ENCODE measurements around the gene RNF10.
"Not testable (repeated sequence)": the region's sequence is repeated elsewhere in the genome, so short reads cannot be mapped to it uniquely, and the experiment has no call there.

The RNF10 gene

GRCh38 chr12:120617193-120617592 lies 83.0 kb downstream of the RNF10 start:
- not testable (repeated sequence) for DNase-seq (ENCODE audit: low spot score)

- DNase-seq (ENCODE audit: low spot score) = not testable (repeated sequence)
Observed at GRCh38 chr12:120617767-120618166, 83.6 kb downstream of the RNF10 start.

GRCh38 chr12:120618954-120619615 lies 84.9 kb downstream of the RNF10 start:
- peak; percentile 38 for DNase-seq (ENCODE audit: low spot score)

- no peak for DNase-seq (ENCODE audit: low spot score)
Observed at GRCh38 chr12:120620624-120621023, 86.5 kb downstream of the RNF10 start.

- DNase-seq (ENCODE audit: low spot score) = no peak
Observed at GRCh38 chr12:120625557-120626419, 91.6 kb downstream of the RNF10 start.

Measured in putamen (tissue), 1 donor.